ENCODE data around the gene JUND. TPM values are rescaled to one million over a fixed set of nuclear protein-coding genes. Genes with fewer than 3 reads are reported as not detected.

JUND gene
- total and polyA plus RNA-seq, 4 donors = 12.8 to 103 (median 41.8) TPM

GRCh38 chr19:18304208-18304457 is 22.7 kb upstream of the JUND start:
- Histone ChIP-seq H3K4me3 (ENCODE audit: low read depth in 1 of 3, low read length in 3 of 3) (no peak overlapping the region), H3K9me3 (ENCODE audit: control insufficient read depth in 4 of 4, low read length in 3 of 4) (no peaks in the 10 kb centered on the region), H3K4me1 (ENCODE audit: control insufficient read depth in 4 of 4, insufficient read depth in 4 of 4, low read length in 3 of 4) (peaks cover 10 to 34% (median 23%) of the 10 kb centered on the region in 4 donors), H3K36me3 (ENCODE audit: control insufficient read depth in 4 of 4, insufficient read depth in 3 of 4, low read depth in 1 of 4, low read length in 3 of 4) (no peaks in the 10 kb centered on the region), H3K27me3 (ENCODE audit: control insufficient read depth in 4 of 4, insufficient read depth in 4 of 4, low read length in 3 of 4) (no peaks in the 10 kb centered on the region), H3K27ac (ENCODE audit: low read depth in 1 of 2, low read length in 2 of 2) (peak overlapping the region; percentile 95 to 96), H3K9ac (ENCODE audit: low read depth in 1 of 2, low read length in 2 of 2) (peak overlapping the region; percentile 12 to 94)
- TF ChIP-seq FOXA1 (IDR thresholded peaks at IDR 0.05) (no peak), SP1 (IDR thresholded peaks at IDR 0.05) (no peak), RAD21 (IDR thresholded peaks at IDR 0.05) (no peak), FOXA2 (IDR thresholded peaks at IDR 0.05) (no peak), JUND (IDR thresholded peaks at IDR 0.05) (no peak), HNF4A (conservative IDR thresholded peaks at IDR 0.05) (no peak), YY1 (IDR thresholded peaks at IDR 0.05) (no peak), TAF1 (conservative IDR thresholded peaks at IDR 0.05) (no peak), GABPA (IDR thresholded peaks at IDR 0.05 in 1 of 2, conservative IDR thresholded peaks at IDR 0.05 in 1 of 2) (no peak), EGR1 (IDR thresholded peaks at IDR 0.05; ENCODE audit: low read depth in 2 of 2) (no peak)
- TF ChIP-seq, protein P1, sequence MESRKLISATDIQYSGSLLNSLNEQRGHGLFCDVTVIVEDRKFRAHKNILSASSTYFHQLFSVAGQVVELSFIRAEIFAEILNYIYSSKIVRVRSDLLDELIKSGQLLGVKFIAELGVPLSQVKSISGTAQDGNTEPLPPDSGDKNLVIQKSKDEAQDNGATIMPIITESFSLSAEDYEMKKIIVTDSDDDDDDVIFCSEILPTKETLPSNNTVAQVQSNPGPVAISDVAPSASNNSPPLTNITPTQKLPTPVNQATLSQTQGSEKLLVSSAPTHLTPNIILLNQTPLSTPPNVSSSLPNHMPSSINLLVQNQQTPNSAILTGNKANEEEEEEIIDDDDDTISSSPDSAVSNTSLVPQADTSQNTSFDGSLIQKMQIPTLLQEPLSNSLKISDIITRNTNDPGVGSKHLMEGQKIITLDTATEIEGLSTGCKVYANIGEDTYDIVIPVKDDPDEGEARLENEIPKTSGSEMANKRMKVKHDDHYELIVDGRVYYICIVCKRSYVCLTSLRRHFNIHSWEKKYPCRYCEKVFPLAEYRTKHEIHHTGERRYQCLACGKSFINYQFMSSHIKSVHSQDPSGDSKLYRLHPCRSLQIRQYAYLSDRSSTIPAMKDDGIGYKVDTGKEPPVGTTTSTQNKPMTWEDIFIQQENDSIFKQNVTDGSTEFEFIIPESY (IDR thresholded peaks at IDR 0.05) = no peak
- 52% methylated on average over 2 of the region's 2 CpGs for WGBS
- no peak for DNase-seq (ENCODE audit: low spot score)

GRCh38 chr19:18301718-18302111 is 20.3 kb upstream of the JUND start:
- Histone ChIP-seq H3K27me3 (ENCODE audit: control insufficient read depth in 4 of 4, insufficient read depth in 4 of 4, low read length in 3 of 4) (no peaks in the 10 kb centered on the region), H3K4me3 (ENCODE audit: low read depth in 1 of 3, low read length in 3 of 3) (no peak overlapping the region), H3K36me3 (ENCODE audit: control insufficient read depth in 4 of 4, insufficient read depth in 3 of 4, low read depth in 1 of 4, low read length in 3 of 4) (no peaks in the 10 kb centered on the region), H3K27ac (ENCODE audit: low read depth in 1 of 2, low read length in 2 of 2) (peak overlapping the region; percentile 78 to 84), H3K4me1 (ENCODE audit: control insufficient read depth in 4 of 4, insufficient read depth in 4 of 4, low read length in 3 of 4) (peaks cover 6 to 21% (median 14%) of the 10 kb centered on the region in 4 donors), H3K9ac (ENCODE audit: low read depth in 1 of 2, low read length in 2 of 2) (peak overlapping the region in 1 of 2 donors; percentile 20), H3K9me3 (ENCODE audit: control insufficient read depth in 4 of 4, low read length in 3 of 4) (no peaks in the 10 kb centered on the region)
- DNase-seq (ENCODE audit: low spot score) = no peak
- TF ChIP-seq HNF4A (conservative IDR thresholded peaks at IDR 0.05) (no peak), FOXA1 (IDR thresholded peaks at IDR 0.05) (no peak), JUND (IDR thresholded peaks at IDR 0.05) (no peak), HNF4G (IDR thresholded peaks at IDR 0.05) (no peak), NR2F2 (IDR thresholded peaks at IDR 0.05) (no peak), RXRA (IDR thresholded peaks at IDR 0.05) (no peak), TAF1 (conservative IDR thresholded peaks at IDR 0.05) (no peak), RAD21 (IDR thresholded peaks at IDR 0.05) (no peak), EGR1 (IDR thresholded peaks at IDR 0.05; ENCODE audit: low read depth in 2 of 2) (no peak), SP1 (IDR thresholded peaks at IDR 0.05) (no peak)
- TF ChIP-seq, protein P1 (IDR thresholded peaks at IDR 0.05) = no peak
- 54% methylated on average over 4 of the region's 4 CpGs for WGBS

GRCh38 chr19:18300930-18301717 is 19.7 kb upstream of the JUND start:
- H3K9me3 ChIP-seq (ENCODE audit: control insufficient read depth in 4 of 4, low read length in 3 of 4) = no peaks in the 10 kb centered on the region
- H3K4me1 ChIP-seq (ENCODE audit: control insufficient read depth in 4 of 4, insufficient read depth in 4 of 4, low read length in 3 of 4) = peaks cover 6 to 21% (median 14%) of the 10 kb centered on the region in 4 donors
- peak overlapping the region in 1 of 2 donors; percentile 20 for H3K9ac ChIP-seq (ENCODE audit: low read depth in 1 of 2, low read length in 2 of 2)
- peak; percentile 54 for DNase-seq (ENCODE audit: low spot score)
- WGBS = 33% methylated on average over 18 of the region's 18 CpGs
- no peaks in the 10 kb centered on the region for H3K27me3 ChIP-seq (ENCODE audit: control insufficient read depth in 4 of 4, insufficient read depth in 4 of 4, low read length in 3 of 4)
- no peak overlapping the region for H3K4me3 ChIP-seq (ENCODE audit: low read depth in 1 of 3, low read length in 3 of 3)
- no peaks in the 10 kb centered on the region for H3K36me3 ChIP-seq (ENCODE audit: control insufficient read depth in 4 of 4, insufficient read depth in 3 of 4, low read depth in 1 of 4, low read length in 3 of 4)
- peak overlapping the region; percentile 78 to 84 for H3K27ac ChIP-seq (ENCODE audit: low read depth in 1 of 2, low read length in 2 of 2)
- TF ChIP-seq NR2F2 (IDR thresholded peaks at IDR 0.05) = peak; percentile 70
- peak; percentile 87 for TF ChIP-seq SP1 (IDR thresholded peaks at IDR 0.05)
- TF ChIP-seq HNF4G (IDR thresholded peaks at IDR 0.05) = no peak
- peak; percentile 94 for TF ChIP-seq ATF3 (IDR thresholded peaks at IDR 0.05)
- TF ChIP-seq GABPA (IDR thresholded peaks at IDR 0.05 in 1 of 2, conservative IDR thresholded peaks at IDR 0.05 in 1 of 2) = no peak
- no peak for TF ChIP-seq TAF1 (conservative IDR thresholded peaks at IDR 0.05)
- no peak for TF ChIP-seq CTCF (IDR thresholded peaks at IDR 0.05; ENCODE audit: low read depth, low read length, missing input control)
- TF ChIP-seq, protein P2, sequence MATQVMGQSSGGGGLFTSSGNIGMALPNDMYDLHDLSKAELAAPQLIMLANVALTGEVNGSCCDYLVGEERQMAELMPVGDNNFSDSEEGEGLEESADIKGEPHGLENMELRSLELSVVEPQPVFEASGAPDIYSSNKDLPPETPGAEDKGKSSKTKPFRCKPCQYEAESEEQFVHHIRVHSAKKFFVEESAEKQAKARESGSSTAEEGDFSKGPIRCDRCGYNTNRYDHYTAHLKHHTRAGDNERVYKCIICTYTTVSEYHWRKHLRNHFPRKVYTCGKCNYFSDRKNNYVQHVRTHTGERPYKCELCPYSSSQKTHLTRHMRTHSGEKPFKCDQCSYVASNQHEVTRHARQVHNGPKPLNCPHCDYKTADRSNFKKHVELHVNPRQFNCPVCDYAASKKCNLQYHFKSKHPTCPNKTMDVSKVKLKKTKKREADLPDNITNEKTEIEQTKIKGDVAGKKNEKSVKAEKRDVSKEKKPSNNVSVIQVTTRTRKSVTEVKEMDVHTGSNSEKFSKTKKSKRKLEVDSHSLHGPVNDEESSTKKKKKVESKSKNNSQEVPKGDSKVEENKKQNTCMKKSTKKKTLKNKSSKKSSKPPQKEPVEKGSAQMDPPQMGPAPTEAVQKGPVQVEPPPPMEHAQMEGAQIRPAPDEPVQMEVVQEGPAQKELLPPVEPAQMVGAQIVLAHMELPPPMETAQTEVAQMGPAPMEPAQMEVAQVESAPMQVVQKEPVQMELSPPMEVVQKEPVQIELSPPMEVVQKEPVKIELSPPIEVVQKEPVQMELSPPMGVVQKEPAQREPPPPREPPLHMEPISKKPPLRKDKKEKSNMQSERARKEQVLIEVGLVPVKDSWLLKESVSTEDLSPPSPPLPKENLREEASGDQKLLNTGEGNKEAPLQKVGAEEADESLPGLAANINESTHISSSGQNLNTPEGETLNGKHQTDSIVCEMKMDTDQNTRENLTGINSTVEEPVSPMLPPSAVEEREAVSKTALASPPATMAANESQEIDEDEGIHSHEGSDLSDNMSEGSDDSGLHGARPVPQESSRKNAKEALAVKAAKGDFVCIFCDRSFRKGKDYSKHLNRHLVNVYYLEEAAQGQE (IDR thresholded peaks at IDR 0.05) = peak; percentile 71
- peak in 1 of 2 donors; percentile 27 for TF ChIP-seq EGR1 (IDR thresholded peaks at IDR 0.05; ENCODE audit: low read depth in 2 of 2)
